ENCODE results near the gene PROCA1. TPM values are rescaled to one million over a fixed set of nuclear protein-coding genes. Genes with fewer than 3 reads are reported as not detected.

Gene PROCA1
- total and polyA plus RNA-seq, 2 of the 8 experiments (the other 6 are each of a cell fraction or from before 2014, with no cell fraction given), result 21.2 to 26.3 TPM

GRCh38 chr17:28760601-28761562 is 49.2 kb upstream of the PROCA1 start (continued):
- 0 out of 2 replicates have a peak, but pooled peaks have one; percentile 9 for TF ChIP-seq YY1 (IDR thresholded peaks at IDR 0.05; ENCODE audit: low read depth, low read length)
- TF ChIP-seq SP1 (IDR thresholded peaks at IDR 0.05; ENCODE audit: low read depth, low read length), result peak; percentile 40; the same call in 1 of the 2 replicates
- peak in 1 of 2 experiments; percentile 25; a peak in 1 of 3 replicates for TF ChIP-seq EP300 (IDR thresholded peaks at IDR 0.05; ENCODE audit: borderline replicate concordance in 1 of 2, low read depth in 2 of 2, low read length in 2 of 2)
- no peak for TF ChIP-seq RFX5 (IDR thresholded peaks at IDR 0.05; ENCODE audit: borderline replicate concordance, low read depth, low read length)
- TF ChIP-seq MAX (IDR thresholded peaks at IDR 0.05), result 0 out of 2 replicates have a peak, but pooled peaks have one; percentile 26
- peak in 1 of 2 experiments; percentile 64; a peak in 1 of 4 replicates for TF ChIP-seq SIN3A (conservative IDR thresholded peaks at IDR 0.05 in 1 of 2, IDR thresholded peaks at IDR 0.05 in 1 of 2; ENCODE audit: low read depth in 1 of 2, low read length in 2 of 2)
- TF ChIP-seq TAF7 (optimal IDR thresholded peaks at IDR 0.05; ENCODE audit: borderline replicate concordance, low read depth, low read length), result peak; percentile 33
